ENCODE measurements around the gene WDR41.
"Not testable (repeated sequence)": the region's sequence is repeated elsewhere in the genome, so short reads cannot be mapped to it uniquely, and the experiment has no call there.

The WDR41 gene

GRCh38 chr5:77409870-77410621, 82.1 kb downstream of the WDR41 start:
- no peak for DNase-seq (ENCODE audit: low read depth in 2 of 2, low spot score in 1 of 2)

GRCh38 chr5:77407152-77407551, 85.0 kb downstream of the WDR41 start:
- DNase-seq (ENCODE audit: low read depth in 2 of 2, low spot score in 1 of 2) = no peak

- no peak for DNase-seq (ENCODE audit: low read depth in 2 of 2, low spot score in 1 of 2)
Observed at GRCh38 chr5:77402796-77403195, 89.3 kb downstream of the WDR41 start.

GRCh38 chr5:77400645-77401044, 91.5 kb downstream of the WDR41 start:
- no peak for DNase-seq (ENCODE audit: low read depth in 2 of 2, low spot score in 1 of 2)

- DNase-seq (ENCODE audit: low read depth in 2 of 2, low spot score in 1 of 2) = no peak
Observed at GRCh38 chr5:77398896-77399295, 93.2 kb downstream of the WDR41 start.

- DNase-seq (ENCODE audit: low read depth in 2 of 2, low spot score in 1 of 2) = no peak
Observed at GRCh38 chr5:77398458-77398857, 93.7 kb downstream of the WDR41 start.

GRCh38 chr5:77397686-77398292, 94.3 kb downstream of the WDR41 start:
- no peak for DNase-seq (ENCODE audit: low read depth in 2 of 2, low spot score in 1 of 2)

GRCh38 chr5:77396017-77396416, 96.1 kb downstream of the WDR41 start:
- no peak for DNase-seq (ENCODE audit: low read depth in 2 of 2, low spot score in 1 of 2)

GRCh38 chr5:77394064-77394715, 97.9 kb downstream of the WDR41 start:
- no peak for DNase-seq (ENCODE audit: low read depth in 2 of 2, low spot score in 1 of 2)

- no peak for DNase-seq (ENCODE audit: low read depth in 2 of 2, low spot score in 1 of 2)
Observed at GRCh38 chr5:77391240-77391765, 100.8 kb downstream of the WDR41 start.

- DNase-seq (ENCODE audit: low read depth in 2 of 2, low spot score in 1 of 2) = no peak
Observed at GRCh38 chr5:77390795-77391194, 101.3 kb downstream of the WDR41 start.

- no peak for DNase-seq (ENCODE audit: low read depth in 2 of 2, low spot score in 1 of 2)
Observed at GRCh38 chr5:77390221-77390620, 101.9 kb downstream of the WDR41 start.

- no peak for DNase-seq (ENCODE audit: low read depth in 2 of 2, low spot score in 1 of 2)
Observed at GRCh38 chr5:77389746-77390145, 102.4 kb downstream of the WDR41 start.

GRCh38 chr5:77386340-77386739, 105.8 kb downstream of the WDR41 start:
- DNase-seq (ENCODE audit: low read depth in 2 of 2, low spot score in 1 of 2) = not testable (repeated sequence)

GRCh38 chr5:77383336-77383735, 108.8 kb downstream of the WDR41 start:
- not testable (repeated sequence) for DNase-seq (ENCODE audit: low read depth in 2 of 2, low spot score in 1 of 2)

All from stimulated activated CD8-positive, alpha-beta memory T cell treated with anti-CD3 and anti-CD28 coated beads, Interleukin-4, amount 100 ng/mL, for 1 hour (primary cell).